Skeletal muscle cell (primary cell): ENCODE results near the gene PPARA.

ENCODE experiments used
- DNase-seq: peaks from one replicate; pipeline ENCODE4 v3.0.0-alpha.2; 2010; ENCODE audit warnings: low read depth
- H3K4me3 ChIP-seq: 2 replicates; pipeline ENCODE4 v1.5.1; 2011; ENCODE audit warnings: low read depth, mild to moderate bottlenecking, control low read depth, low read length, moderate library complexity

PPARA gene

GRCh38 chr22:46159212-46159611 is 8.9 kb downstream of the PPARA start:
- H3K4me3 ChIP-seq: no peak overlapping the region
- DNase-seq: no peak

- DNase-seq: no peak
- H3K4me3 ChIP-seq: no peak overlapping the region
Observed at GRCh38 chr22:46159777-46160176, 9.5 kb downstream of the PPARA start.

GRCh38 chr22:46162285-46162684 is 12.0 kb downstream of the PPARA start:
- H3K4me3 ChIP-seq: no peak overlapping the region
- DNase-seq: no peak

- no peak overlapping the region for H3K4me3 ChIP-seq
- DNase-seq: no peak
Observed at GRCh38 chr22:46162771-46163556, 12.6 kb downstream of the PPARA start.

DNA sequence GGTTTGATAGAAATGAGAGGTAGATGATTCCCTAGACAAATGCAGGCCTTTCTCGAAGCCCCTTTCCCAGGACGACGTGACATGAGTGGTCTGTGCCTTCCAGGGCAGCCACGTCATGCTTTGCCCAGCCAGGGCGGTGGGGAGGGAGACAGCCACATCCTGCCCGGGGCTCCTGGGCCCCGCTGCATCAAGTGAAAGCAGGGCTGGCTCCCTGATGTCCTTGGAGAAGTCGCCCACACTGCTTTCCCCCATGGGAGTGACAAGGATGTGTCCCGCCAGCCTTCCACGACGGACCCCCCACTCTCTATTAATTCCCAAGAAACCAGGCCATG is 13.2 kb downstream of the PPARA start:
- DNase-seq: no peak
- no peak overlapping the region for H3K4me3 ChIP-seq

DNA sequence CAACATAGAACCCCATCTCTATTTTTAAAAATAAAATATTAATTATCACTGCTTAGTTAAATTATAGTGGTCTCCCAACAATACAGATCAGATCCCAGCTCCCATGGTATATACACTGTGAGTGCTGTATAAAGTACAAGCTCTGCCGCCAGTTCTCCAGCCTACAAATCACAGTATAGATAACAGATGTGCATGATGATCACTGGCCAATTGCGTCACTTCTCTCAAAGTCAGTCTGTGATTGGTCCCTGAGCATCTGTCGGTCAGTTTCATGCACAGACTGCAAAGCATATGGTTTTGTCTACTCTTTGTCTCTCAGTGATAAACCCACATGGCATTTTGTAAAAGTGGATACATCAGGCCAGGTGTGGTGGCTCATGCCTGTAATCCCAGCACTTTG is 15.7 kb downstream of the PPARA start:
- no peak overlapping the region for H3K4me3 ChIP-seq
- no peak for DNase-seq

- no peak overlapping the region for H3K4me3 ChIP-seq
- DNase-seq: no peak
Observed at GRCh38 chr22:46169628-46170027, 19.3 kb downstream of the PPARA start.

DNA sequence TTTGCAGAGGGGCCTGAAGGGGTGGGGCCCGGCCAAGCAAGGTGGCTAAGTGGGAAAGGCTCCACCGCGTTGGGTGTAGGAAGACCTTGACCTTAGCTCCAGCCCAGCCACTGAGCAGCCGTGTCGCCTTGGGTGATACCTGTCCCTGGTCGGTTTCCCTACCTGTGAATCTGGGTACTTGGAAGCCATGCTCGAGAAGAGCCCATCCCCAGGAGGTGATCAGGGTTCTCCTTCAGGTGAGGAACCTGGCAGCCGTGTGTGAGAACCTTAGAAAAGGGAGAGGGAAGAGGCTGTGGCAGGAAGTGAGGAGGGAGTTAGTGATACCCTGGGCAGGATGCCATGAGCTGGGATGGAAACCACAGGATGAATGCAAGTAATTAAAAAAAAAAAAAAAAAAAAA is 21.6 kb downstream of the PPARA start:
- no peak for DNase-seq
- no peak overlapping the region for H3K4me3 ChIP-seq

DNA sequence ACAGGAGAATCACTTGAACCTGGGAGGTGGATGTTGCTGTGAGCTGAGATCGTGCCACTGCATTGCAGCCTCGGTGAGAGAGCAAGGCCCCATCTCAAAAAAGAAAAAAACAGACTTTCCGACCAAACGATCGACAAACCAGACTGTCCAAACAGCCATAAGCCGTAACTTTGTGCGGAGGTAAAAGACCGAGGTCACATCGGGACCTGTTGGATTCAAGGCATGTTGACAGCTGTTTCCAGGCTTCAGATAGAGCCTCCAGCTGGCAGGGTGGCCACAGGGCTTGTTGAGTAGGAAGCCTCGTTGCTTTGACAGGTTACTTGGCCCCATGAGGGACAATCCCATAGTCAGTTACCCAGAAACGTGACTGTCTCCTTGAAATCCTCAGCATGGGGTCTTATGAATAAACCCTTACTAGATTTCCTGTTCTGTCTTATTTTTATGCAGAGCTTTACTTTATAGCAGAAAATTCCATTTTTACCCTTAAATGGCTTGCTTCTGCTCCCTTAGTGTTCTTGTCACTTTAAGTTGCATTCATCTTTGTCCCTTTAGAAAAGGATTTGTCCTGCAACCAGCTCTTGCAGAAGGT is 22.3 kb downstream of the PPARA start:
- no peak for DNase-seq
- H3K4me3 ChIP-seq: no peak overlapping the region

GRCh38 chr22:46173152-46173551 is 22.8 kb downstream of the PPARA start:
- H3K4me3 ChIP-seq: no peak overlapping the region
- no peak for DNase-seq

DNA sequence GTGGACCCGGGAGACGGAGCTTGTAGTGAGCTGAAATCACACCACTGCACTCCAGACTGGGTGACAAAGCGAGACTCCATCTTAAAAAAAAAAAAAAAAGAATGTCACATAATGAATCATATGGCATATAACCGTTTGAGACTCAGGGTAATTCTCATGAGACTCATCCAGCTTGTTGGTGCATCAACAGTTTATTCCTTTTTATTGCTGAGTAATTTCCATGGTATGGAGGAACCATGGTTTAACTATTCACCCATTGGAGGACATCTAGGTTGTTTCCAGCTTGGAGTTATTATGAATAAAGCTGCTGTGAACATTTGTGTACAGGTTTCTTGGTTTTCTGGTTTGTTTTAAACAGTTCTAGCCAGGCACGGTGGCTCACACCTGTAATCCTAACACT is 25.3 kb downstream of the PPARA start:
- DNase-seq: no peak
- H3K4me3 ChIP-seq: no peak overlapping the region

DNA sequence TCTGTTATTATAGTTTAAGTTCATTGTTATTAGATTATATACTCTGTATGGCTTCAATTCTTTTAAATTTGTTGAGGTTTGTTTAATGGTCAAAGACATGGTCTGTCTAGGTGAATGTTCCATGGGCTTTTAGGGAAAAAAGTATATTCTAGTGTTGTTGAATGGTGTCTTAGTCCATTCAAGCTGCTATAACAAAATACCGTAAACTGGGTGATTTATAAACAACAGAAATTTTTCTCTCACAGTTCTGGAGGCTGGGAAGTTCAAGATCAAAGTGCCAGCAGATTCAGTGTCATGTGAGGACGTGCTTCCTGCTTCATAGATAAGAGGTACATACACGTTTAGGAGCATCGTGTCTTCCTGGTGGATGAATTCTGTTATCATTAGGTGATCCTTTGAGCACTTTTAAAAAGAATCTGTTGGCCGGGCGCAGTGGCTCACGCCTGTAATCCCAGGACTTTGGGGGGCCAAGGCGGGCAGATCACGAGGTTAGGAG is 26.2 kb downstream of the PPARA start:
- H3K4me3 ChIP-seq: no peak overlapping the region
- DNase-seq: no peak

- no peak overlapping the region for H3K4me3 ChIP-seq
- DNase-seq: no peak
Observed at GRCh38 chr22:46178755-46179505, 28.6 kb downstream of the PPARA start.

- H3K4me3 ChIP-seq: no peak overlapping the region
- DNase-seq: no peak
Observed at GRCh38 chr22:46179748-46180147, 29.4 kb downstream of the PPARA start.

- H3K4me3 ChIP-seq: no peak overlapping the region
- no peak for DNase-seq
Observed at GRCh38 chr22:46180370-46181137, 30.2 kb downstream of the PPARA start.

- no peak for DNase-seq
- H3K4me3 ChIP-seq: no peak overlapping the region
Observed at GRCh38 chr22:46183733-46184132, 33.4 kb downstream of the PPARA start.

GRCh38 chr22:46185283-46185682 is 35.0 kb downstream of the PPARA start:
- H3K4me3 ChIP-seq: no peak overlapping the region
- no peak for DNase-seq

GRCh38 chr22:46187862-46188261 is 37.5 kb downstream of the PPARA start:
- no peak overlapping the region for H3K4me3 ChIP-seq
- DNase-seq: no peak

DNA sequence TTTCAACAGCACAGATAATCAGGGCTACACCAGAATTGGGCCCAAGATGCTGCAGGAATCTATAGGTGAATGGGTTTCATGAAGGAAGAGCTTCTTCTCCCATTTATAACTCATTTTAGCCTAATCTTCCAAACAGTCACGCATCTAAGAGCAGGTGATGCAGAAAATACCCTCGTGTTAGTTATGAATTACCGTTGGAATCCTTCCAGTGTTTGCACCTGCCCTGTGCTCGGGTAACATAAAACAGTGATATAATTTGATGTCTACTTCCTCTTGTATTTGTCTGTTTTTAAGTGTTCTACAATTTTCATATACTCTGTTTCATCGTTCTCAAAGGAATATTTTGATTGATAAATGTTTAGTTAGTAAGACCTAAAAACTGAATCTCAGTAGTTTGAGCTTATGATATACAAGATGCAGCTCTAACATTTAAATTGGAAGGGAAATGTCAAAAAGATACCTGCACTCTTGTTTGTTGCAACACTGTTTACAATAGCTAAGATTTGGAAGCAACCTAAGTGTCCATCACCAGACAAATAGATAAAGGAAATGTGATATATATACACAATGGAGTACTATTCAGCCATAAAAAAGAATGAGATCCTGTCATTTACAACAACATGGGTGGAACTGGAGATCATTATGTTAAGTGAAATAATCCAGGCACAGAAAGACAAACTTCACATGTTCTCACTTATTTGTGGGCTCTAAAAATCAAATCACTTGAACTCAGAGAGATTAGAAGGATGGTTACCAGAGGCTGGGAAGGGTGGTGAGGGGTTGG is 42.1 kb downstream of the PPARA start:
- no peak for DNase-seq
- H3K4me3 ChIP-seq: no peak overlapping the region
